PFSK-1 (cell line): ENCODE results near the gene FER.

Experiments
- POLR2AphosphoS5 ChIP-seq: IDR thresholded peaks from 2 replicates; pipeline ENCODE4 v1.6.1; 2012; ENCODE audit warnings: low read depth, mild to moderate bottlenecking, control low read depth, low read length, moderate library complexity
- SIN3A ChIP-seq: IDR thresholded peaks from 2 replicates; pipeline ENCODE4 v1.6.1; 2012; ENCODE audit warnings: mild to moderate bottlenecking, low read length, moderate library complexity, borderline replicate concordance; ENCODE audit not compliant: insufficient read depth
- TF ChIP-seq, protein P1 (sequence below), 2 experiments: IDR thresholded peaks; 2 replicates each; pipeline versions ENCODE4 v1.6.1 to v1.8.0; 2011 to 2012; ENCODE audit warnings: low read depth in 2 of 2, low read length in 2 of 2, control low read depth in 1 of 2, inconsistent platforms in 1 of 2, mild to moderate bottlenecking in 1 of 2, moderate library complexity in 1 of 2; ENCODE audit not compliant: insufficient read depth in 1 of 2

DNA sequence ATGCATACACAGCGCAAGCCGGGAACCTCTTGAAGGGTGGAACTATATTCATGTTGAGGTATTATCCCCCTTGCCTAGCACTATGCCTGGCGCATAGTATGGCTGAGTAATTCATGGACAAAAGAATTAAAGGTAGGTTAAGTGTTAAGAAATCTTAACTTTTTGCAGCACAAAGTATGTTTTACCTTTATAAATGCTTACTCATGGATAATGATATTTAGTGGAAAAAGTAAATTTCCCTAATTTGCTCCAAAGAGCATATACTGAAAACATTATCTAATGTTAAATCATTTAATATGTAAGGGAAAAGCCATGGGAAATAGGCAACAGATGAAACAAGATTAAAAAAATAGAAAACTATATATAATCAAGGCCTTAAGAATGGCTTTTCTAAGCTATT is 365.9 kb downstream of the FER start:
- TF ChIP-seq POLR2AphosphoS5 (no peak), SIN3A (no peak)
- TF ChIP-seq, protein P1, sequence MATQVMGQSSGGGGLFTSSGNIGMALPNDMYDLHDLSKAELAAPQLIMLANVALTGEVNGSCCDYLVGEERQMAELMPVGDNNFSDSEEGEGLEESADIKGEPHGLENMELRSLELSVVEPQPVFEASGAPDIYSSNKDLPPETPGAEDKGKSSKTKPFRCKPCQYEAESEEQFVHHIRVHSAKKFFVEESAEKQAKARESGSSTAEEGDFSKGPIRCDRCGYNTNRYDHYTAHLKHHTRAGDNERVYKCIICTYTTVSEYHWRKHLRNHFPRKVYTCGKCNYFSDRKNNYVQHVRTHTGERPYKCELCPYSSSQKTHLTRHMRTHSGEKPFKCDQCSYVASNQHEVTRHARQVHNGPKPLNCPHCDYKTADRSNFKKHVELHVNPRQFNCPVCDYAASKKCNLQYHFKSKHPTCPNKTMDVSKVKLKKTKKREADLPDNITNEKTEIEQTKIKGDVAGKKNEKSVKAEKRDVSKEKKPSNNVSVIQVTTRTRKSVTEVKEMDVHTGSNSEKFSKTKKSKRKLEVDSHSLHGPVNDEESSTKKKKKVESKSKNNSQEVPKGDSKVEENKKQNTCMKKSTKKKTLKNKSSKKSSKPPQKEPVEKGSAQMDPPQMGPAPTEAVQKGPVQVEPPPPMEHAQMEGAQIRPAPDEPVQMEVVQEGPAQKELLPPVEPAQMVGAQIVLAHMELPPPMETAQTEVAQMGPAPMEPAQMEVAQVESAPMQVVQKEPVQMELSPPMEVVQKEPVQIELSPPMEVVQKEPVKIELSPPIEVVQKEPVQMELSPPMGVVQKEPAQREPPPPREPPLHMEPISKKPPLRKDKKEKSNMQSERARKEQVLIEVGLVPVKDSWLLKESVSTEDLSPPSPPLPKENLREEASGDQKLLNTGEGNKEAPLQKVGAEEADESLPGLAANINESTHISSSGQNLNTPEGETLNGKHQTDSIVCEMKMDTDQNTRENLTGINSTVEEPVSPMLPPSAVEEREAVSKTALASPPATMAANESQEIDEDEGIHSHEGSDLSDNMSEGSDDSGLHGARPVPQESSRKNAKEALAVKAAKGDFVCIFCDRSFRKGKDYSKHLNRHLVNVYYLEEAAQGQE (IDR thresholded peaks at IDR 0.05; ENCODE audit: insufficient read depth in 1 of 2, low read depth in 2 of 2, low read length in 2 of 2): no peak
